NB4 (cell line): ENCODE results near the gene CREBBP.

Experiments
- DNase-seq: peaks from one replicate; pipeline ENCODE4 v3.0.0; 2010; ENCODE audit warnings: low read depth
- H3K4me3 ChIP-seq: one replicate; pipeline ENCODE4 v1.5.1; 2011; ENCODE audit warnings: mild to moderate bottlenecking, low read depth, low read length, moderate library complexity
- MYC ChIP-seq: IDR thresholded peaks from 2 replicates; pipeline ENCODE4 v1.6.1; 2011; ENCODE audit warnings: low read depth, low read length
- POLR2A ChIP-seq: IDR thresholded peaks from 2 replicates; pipeline ENCODE4 v1.6.1; 2011; ENCODE audit warnings: mild to moderate bottlenecking; ENCODE audit not compliant: insufficient read length; ENCODE audit errors: extremely low read depth
- TF ChIP-seq, protein P1 (sequence below): IDR thresholded peaks from 2 replicates; pipeline ENCODE4 v1.6.1; 2011; ENCODE audit warnings: low read depth, low read length
- TF ChIP-seq, protein P2 (sequence below): IDR thresholded peaks from one replicate; pipeline ENCODE4 v1.5.1; 2012; ENCODE audit warnings: low read depth, low read length

Gene CREBBP

DNA sequence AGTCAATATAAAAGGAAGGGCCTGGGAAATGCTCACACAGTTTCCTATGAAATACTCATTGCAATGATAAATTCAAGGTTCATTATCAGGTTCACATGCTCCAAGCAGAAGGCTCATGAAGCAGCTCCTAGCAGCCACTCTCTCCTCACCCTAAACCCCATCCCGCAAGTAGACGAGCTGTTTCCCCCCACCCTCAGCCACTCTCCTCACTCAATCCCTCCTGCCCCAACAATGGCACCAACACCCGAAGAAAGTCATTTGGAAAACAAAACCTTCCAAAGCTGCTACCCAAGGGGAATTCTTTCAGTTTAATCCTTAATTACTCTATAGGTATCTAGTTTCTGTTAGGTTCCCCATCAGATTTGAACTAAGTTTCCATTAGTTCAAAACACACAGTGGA, 69.7 kb downstream of the CREBBP start:
- H3K4me3 ChIP-seq = no peak overlapping the region
- no peak for DNase-seq
- TF ChIP-seq, protein P1, sequence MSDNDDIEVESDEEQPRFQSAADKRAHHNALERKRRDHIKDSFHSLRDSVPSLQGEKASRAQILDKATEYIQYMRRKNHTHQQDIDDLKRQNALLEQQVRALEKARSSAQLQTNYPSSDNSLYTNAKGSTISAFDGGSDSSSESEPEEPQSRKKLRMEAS = no peak
- TF ChIP-seq POLR2A = no peak
- no peak for TF ChIP-seq MYC
- TF ChIP-seq, protein P2, sequence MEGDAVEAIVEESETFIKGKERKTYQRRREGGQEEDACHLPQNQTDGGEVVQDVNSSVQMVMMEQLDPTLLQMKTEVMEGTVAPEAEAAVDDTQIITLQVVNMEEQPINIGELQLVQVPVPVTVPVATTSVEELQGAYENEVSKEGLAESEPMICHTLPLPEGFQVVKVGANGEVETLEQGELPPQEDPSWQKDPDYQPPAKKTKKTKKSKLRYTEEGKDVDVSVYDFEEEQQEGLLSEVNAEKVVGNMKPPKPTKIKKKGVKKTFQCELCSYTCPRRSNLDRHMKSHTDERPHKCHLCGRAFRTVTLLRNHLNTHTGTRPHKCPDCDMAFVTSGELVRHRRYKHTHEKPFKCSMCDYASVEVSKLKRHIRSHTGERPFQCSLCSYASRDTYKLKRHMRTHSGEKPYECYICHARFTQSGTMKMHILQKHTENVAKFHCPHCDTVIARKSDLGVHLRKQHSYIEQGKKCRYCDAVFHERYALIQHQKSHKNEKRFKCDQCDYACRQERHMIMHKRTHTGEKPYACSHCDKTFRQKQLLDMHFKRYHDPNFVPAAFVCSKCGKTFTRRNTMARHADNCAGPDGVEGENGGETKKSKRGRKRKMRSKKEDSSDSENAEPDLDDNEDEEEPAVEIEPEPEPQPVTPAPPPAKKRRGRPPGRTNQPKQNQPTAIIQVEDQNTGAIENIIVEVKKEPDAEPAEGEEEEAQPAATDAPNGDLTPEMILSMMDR = no peak

DNA sequence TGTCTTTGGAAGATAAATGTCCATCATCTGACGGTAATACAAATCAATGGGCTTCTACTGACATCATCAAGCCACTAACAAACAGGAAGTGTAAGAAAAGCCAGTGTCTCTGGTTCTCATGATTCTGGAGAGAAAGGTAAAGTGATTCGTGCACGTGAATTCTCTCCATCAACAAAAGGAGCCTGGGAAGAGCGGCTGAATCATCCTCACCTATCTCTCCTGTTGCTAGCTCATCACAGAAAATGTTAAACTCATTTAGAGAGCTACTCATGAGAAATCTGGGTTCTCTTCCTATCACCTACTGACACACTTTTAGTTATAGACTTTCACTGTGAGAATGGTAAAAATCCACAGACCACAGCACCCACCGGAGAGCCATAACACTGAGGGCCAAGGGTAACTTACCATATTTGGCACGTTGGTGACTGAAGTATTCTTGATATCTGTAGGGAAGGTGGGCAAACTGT, 70.3 kb downstream of the CREBBP start:
- no peak overlapping the region for H3K4me3 ChIP-seq
- DNase-seq = no peak
- TF ChIP-seq, protein P2 = no peak
- TF ChIP-seq, protein P1 = no peak
- TF ChIP-seq MYC (no peak), POLR2A (no peak)

DNA sequence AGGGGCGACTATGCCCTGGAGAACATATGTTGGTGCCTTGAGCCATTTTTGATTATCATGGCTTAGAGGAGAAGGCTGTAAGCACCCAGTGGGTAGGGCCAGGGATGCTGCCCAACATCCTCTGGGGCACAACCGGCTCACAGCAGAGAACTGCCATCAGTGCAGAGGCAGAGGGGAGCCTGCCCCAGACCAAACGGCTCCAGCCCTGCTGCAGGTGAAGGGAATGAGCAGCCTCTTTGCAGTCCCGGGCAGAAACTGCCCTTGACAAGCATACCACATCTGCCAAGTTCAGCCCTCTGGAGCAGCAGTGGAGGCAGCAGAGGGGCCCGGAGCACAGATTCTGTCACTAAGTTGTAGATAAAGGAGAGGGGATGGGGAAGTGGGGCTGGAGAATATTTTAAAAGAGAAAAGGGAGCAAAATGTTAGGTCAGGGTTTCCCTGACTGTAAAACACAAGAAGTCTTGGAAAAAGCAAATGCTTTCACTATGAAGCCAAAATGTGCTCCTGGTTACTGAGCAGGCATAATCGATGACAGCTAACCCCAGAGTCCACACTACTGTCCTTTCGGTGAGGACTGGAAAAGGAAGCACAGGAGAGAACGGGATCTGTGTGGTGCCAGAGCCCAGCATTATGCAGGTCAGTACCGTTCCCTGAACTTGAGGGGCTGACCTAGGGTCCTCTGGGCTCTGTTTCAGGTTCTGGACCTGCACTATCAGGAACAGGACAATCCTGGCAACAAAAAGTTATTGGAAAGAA, 72.0 kb downstream of the CREBBP start:
- TF ChIP-seq, protein P1 = no peak
- TF ChIP-seq, protein P2 = no peak
- TF ChIP-seq POLR2A (no peak), MYC (no peak)
- DNase-seq = no peak
- no peak overlapping the region for H3K4me3 ChIP-seq

DNA sequence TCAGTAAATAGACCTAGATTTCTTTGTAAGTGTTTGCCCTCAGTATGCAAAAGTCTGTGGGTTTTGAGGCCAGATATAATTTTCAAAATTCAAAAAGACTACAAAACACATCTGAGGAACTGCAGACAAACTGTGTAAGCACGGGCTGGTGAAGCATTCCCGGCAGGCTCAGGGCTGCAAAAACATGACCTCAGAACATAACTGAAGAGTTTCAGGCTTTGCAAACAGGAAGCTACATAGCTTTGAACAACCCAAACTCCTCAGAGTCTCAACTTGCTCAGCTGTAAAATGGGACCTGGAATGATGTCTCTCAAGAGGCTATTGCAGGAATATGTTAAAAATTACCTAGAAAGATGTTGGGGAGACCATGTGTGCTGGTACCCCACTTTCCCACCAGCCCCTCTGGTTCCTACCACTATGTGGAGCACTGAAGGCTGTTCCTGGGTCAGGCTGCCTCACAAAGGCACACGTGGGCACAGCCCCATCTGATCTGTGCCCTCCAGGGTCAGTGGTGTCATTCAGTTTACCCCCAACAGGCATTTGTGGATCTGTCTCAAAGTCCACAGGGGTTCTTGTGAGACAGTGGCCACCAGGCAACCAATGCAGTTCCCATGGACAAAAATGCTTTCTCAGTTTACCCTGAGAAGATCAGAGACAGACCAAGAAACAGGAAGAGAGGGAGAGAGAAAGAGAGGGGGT, 72.9 kb downstream of the CREBBP start:
- TF ChIP-seq POLR2A = no peak
- TF ChIP-seq, protein P2 = no peak
- no peak for TF ChIP-seq MYC
- TF ChIP-seq, protein P1 = no peak
- no peak overlapping the region for H3K4me3 ChIP-seq
- DNase-seq = no peak

DNA sequence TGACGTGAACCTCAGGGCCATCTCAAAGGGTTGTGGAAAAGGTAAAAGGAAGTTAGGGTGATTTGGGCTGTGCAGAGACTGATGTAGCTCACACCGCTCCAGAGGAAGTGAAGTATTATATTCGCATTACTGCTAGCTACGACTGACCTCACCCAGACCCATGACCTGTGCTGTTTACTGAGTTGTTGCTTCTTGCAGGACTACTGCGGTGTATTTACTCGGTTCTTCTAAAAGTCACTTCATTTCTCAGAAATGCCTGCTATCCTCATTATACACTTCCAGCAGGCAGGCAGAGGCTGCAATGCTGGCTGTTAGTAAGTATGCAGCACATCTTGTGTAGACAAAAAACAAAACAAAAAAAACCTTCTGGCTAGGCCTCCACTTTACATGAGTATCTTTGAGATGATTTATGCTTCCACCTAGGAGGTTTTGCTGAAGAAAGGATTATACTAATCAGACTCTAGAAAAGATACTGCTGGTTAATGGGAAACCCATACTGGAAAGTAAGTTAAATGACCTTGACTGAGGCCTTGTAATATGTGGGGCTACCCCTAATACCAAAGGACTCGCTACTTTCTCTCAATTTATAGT, 76.0 kb downstream of the CREBBP start:
- no peak for DNase-seq
- TF ChIP-seq MYC (no peak), POLR2A (no peak)
- no peak overlapping the region for H3K4me3 ChIP-seq
